GM23338 (cell line): ENCODE measurements around the gene KCNIP3. TPM values are rescaled to one million over a fixed set of nuclear protein-coding genes. Genes with fewer than 3 reads are reported as not detected.

Source experiments
- ATAC-seq: fragments of 200-7000 bp; cut with Tn5 transposase; 3 replicates; pipeline ENCODE4 v1.9.1; 2020
- DNase-seq: peaks from one replicate; pipeline ENCODE4 v3.0.0-alpha.2; 2015; ENCODE audit warnings: low spot score
- H2AFZ ChIP-seq: fragments of 200-600 bp; sonication (generic); 2 replicates; pipeline ENCODE4 v1.8.0; 2016; ENCODE audit warnings: antibody characterized with exemption, mild to moderate bottlenecking, moderate library complexity
- H3F3A ChIP-seq: fragments of 200-600 bp; sonication (generic); replicated peaks from 2 replicates; pipeline ENCODE4 v1.8.0; 2017; ENCODE audit warnings: antibody characterized with exemption, mixed run types, low read depth
- H3K27ac ChIP-seq: fragments of 200-600 bp; sonication (generic); 2 replicates; pipeline ENCODE4 v1.6.1; 2016; ENCODE audit warnings: low read depth
- H3K27me3 ChIP-seq: fragments of 200-600 bp; sonication (generic); 2 replicates; pipeline ENCODE4 v1.8.0; 2016; ENCODE audit warnings: mild to moderate bottlenecking, mixed run types, moderate library complexity; ENCODE audit not compliant: insufficient read depth
- H3K36me3 ChIP-seq: fragments of 200-600 bp; sonication (generic); 2 replicates; pipeline ENCODE4 v1.8.0; 2016; ENCODE audit warnings: mild to moderate bottlenecking; ENCODE audit not compliant: insufficient read depth
- H3K4me1 ChIP-seq: fragments of 200-600 bp; sonication (generic); 2 replicates; pipeline ENCODE4 v1.8.0; 2016; ENCODE audit warnings: mild to moderate bottlenecking, moderate library complexity; ENCODE audit not compliant: insufficient read depth
- H3K4me2 ChIP-seq: fragments of 200-600 bp; sonication (generic); 2 replicates; pipeline ENCODE4 v1.7.1; 2017; ENCODE audit warnings: mixed run types
- H3K4me3 ChIP-seq: fragments of 200-600 bp; sonication (generic); 2 replicates; pipeline ENCODE4 v1.6.1; 2016; ENCODE audit warnings: mixed run types
- H3K79me2 ChIP-seq: fragments of 200-600 bp; sonication (generic); replicated peaks from 2 replicates; pipeline ENCODE4 v1.8.0; 2017; ENCODE audit warnings: mild to moderate bottlenecking; ENCODE audit not compliant: insufficient read depth
- H3K9me2 ChIP-seq: fragments of 200-600 bp; sonication (generic); 2 replicates; pipeline ENCODE4 v1.8.0; 2017; ENCODE audit not compliant: insufficient read depth
- H4K20me1 ChIP-seq: fragments of 200-600 bp; sonication (generic); replicated peaks from 2 replicates; pipeline ENCODE4 v1.8.0; 2017; ENCODE audit warnings: mild to moderate bottlenecking; ENCODE audit not compliant: insufficient read depth
- H3K27ac Mint-ChIP-seq: 2 replicates; pipeline ENCODE4 v1.8.0; 2020; ENCODE audit warnings: inconsistent platforms, mild to moderate bottlenecking, moderate library complexity, mixed read lengths
- H3K27me3 Mint-ChIP-seq: 3 replicates; pipeline ENCODE4 v1.8.0; 2022; ENCODE audit warnings: low read depth, mild to moderate bottlenecking, moderate library complexity, mixed read lengths, inconsistent platforms; ENCODE audit not compliant: insufficient read depth, poor library complexity
- H3K36me3 Mint-ChIP-seq: 3 replicates; pipeline ENCODE4 v1.8.0; 2021; ENCODE audit warnings: low read depth, mild to moderate bottlenecking, inconsistent platforms, moderate library complexity, mixed read lengths
- H3K4me1 Mint-ChIP-seq: 3 replicates; pipeline ENCODE4 v1.8.0; 2020; ENCODE audit warnings: mild to moderate bottlenecking, inconsistent platforms, mixed read lengths
- H3K4me3 Mint-ChIP-seq: 3 replicates; pipeline ENCODE4 v1.8.0; 2021; ENCODE audit warnings: moderate library complexity, mild to moderate bottlenecking, inconsistent platforms, mixed read lengths
- H3K9me3 Mint-ChIP-seq: 3 replicates; pipeline ENCODE4 v1.8.0; 2020; ENCODE audit warnings: moderate library complexity, mild to moderate bottlenecking, inconsistent platforms, mixed read lengths
- EZH2 ChIP-seq: fragments of 200-600 bp; sonication (generic); IDR thresholded peaks from one replicate; pipeline ENCODE4 v1.8.0; 2017; ENCODE audit warnings: antibody characterized with exemption, mild to moderate bottlenecking, low read depth; ENCODE audit not compliant: unreplicated experiment
- REST ChIP-seq: IDR thresholded peaks from one replicate; pipeline ENCODE4 v1.6.1; 2018; ENCODE audit warnings: antibody characterized with exemption; ENCODE audit not compliant: unreplicated experiment
- STAT1 ChIP-seq: IDR thresholded peaks from one replicate; pipeline ENCODE4 v1.6.1; 2016; ENCODE audit warnings: antibody characterized with exemption; ENCODE audit not compliant: unreplicated experiment
- polyA plus RNA-seq: library from polyadenylated mRNA; unstranded; fragments of >200 nt; fragmentation: Nextera tagmentation; extraction: Ambion mirVana; gene quantifications from 2 replicates; pipeline ENCODE4 v1.2.1, GENCODE V29; 2016
- total RNA-seq: library from RNA; depleted of rRNA; stranded (reverse); fragments of >200 nt; shearing (Covaris generic); gene quantifications from 2 replicates; pipeline ENCODE4 v1.2.3, GENCODE V29; 2014
- TF ChIP-seq, protein P1 (sequence below): IDR thresholded peaks from 2 replicates; pipeline ENCODE4 v1.6.1; 2016; ENCODE audit warnings: antibody characterized with exemption
- TF ChIP-seq, protein P2 (sequence below): fragments of 250-450 bp; sonication (Bioruptor Pico); IDR thresholded peaks from 2 replicates; pipeline ENCODE4 v1.5.0; 2020; ENCODE audit warnings: mild to moderate bottlenecking, moderate library complexity

The KCNIP3 gene
- total and polyA plus RNA-seq, 2 experiments from 2014 or later: 0.32 to 0.83 TPM

- TF ChIP-seq, protein P1, sequence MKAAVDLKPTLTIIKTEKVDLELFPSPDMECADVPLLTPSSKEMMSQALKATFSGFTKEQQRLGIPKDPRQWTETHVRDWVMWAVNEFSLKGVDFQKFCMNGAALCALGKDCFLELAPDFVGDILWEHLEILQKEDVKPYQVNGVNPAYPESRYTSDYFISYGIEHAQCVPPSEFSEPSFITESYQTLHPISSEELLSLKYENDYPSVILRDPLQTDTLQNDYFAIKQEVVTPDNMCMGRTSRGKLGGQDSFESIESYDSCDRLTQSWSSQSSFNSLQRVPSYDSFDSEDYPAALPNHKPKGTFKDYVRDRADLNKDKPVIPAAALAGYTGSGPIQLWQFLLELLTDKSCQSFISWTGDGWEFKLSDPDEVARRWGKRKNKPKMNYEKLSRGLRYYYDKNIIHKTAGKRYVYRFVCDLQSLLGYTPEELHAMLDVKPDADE: no peak
- TF ChIP-seq EZH2: no peak
Observed at GRCh38 chr2:95390881-95391321, 93.8 kb downstream of the KCNIP3 start (continued).

- Histone ChIP-seq H3K4me2 (no peak overlapping the region), H3K4me3 (no peak overlapping the region), H3K27me3 (0 out of 2 replicates have a peak, but pooled peaks cover 3% of the 10 kb centered on the region), H4K20me1 (no peaks in the 10 kb centered on the region), H3K4me1 (no peaks in the 10 kb centered on the region), H3K27ac (no peak overlapping the region), H3K9me2 (no peaks in the 10 kb centered on the region), H3F3A (no peaks in the 10 kb centered on the region), H3K36me3 (no peaks in the 10 kb centered on the region), H3K79me2 (no peaks in the 10 kb centered on the region), H2AFZ (no peak overlapping the region)
- ATAC-seq (no peak), DNase-seq (no peak)
- no peaks in the 10 kb centered on the region; the same call in none of the 3 replicates for H3K4me1 Mint-ChIP-seq
- H3K27ac Mint-ChIP-seq: no peak overlapping the region
- no peaks in the 10 kb centered on the region for H3K36me3 Mint-ChIP-seq
- no peak overlapping the region for H3K4me3 Mint-ChIP-seq
- H3K9me3 Mint-ChIP-seq: peaks cover 2% of the 10 kb centered on the region; the same call in 2 of the 3 replicates
- no peak for TF ChIP-seq REST
- no peak for TF ChIP-seq STAT1
- TF ChIP-seq, protein P2, sequence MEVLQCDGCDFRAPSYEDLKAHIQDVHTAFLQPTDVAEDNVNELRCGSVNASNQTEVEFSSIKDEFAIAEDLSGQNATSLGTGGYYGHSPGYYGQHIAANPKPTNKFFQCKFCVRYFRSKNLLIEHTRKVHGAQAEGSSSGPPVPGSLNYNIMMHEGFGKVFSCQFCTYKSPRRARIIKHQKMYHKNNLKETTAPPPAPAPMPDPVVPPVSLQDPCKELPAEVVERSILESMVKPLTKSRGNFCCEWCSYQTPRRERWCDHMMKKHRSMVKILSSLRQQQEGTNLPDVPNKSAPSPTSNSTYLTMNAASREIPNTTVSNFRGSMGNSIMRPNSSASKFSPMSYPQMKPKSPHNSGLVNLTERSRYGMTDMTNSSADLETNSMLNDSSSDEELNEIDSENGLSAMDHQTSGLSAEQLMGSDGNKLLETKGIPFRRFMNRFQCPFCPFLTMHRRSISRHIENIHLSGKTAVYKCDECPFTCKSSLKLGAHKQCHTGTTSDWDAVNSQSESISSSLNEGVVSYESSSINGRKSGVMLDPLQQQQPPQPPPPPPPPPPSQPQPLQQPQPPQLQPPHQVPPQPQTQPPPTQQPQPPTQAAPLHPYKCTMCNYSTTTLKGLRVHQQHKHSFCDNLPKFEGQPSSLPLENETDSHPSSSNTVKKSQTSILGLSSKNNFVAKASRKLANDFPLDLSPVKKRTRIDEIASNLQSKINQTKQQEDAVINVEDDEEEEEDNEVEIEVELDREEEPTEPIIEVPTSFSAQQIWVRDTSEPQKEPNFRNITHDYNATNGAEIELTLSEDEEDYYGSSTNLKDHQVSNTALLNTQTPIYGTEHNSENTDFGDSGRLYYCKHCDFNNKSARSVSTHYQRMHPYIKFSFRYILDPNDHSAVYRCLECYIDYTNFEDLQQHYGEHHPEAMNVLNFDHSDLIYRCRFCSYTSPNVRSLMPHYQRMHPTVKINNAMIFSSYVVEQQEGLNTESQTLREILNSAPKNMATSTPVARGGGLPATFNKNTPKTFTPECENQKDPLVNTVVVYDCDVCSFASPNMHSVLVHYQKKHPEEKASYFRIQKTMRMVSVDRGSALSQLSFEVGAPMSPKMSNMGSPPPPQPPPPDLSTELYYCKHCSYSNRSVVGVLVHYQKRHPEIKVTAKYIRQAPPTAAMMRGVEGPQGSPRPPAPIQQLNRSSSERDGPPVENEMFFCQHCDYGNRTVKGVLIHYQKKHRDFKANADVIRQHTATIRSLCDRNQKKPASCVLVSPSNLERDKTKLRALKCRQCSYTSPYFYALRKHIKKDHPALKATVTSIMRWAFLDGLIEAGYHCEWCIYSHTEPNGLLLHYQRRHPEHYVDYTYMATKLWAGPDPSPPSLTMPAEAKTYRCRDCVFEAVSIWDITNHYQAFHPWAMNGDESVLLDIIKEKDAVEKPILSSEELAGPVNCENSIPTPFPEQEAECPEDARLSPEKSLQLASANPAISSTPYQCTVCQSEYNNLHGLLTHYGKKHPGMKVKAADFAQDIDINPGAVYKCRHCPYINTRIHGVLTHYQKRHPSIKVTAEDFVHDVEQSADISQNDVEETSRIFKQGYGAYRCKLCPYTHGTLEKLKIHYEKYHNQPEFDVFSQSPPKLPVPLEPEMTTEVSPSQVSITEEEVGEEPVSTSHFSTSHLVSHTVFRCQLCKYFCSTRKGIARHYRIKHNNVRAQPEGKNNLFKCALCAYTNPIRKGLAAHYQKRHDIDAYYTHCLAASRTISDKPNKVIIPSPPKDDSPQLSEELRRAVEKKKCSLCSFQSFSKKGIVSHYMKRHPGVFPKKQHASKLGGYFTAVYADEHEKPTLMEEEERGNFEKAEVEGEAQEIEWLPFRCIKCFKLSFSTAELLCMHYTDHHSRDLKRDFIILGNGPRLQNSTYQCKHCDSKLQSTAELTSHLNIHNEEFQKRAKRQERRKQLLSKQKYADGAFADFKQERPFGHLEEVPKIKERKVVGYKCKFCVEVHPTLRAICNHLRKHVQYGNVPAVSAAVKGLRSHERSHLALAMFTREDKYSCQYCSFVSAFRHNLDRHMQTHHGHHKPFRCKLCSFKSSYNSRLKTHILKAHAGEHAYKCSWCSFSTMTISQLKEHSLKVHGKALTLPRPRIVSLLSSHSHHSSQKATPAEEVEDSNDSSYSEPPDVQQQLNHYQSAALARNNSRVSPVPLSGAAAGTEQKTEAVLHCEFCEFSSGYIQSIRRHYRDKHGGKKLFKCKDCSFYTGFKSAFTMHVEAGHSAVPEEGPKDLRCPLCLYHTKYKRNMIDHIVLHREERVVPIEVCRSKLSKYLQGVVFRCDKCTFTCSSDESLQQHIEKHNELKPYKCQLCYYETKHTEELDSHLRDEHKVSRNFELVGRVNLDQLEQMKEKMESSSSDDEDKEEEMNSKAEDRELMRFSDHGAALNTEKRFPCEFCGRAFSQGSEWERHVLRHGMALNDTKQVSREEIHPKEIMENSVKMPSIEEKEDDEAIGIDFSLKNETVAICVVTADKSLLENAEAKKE (CRISPR knock-in tag): no peak
- H3K27me3 Mint-ChIP-seq: peaks cover 19% of the 10 kb centered on the region
Observed at GRCh38 chr2:95391641-95392310, 94.6 kb downstream of the KCNIP3 start.
